GM10847 (cell line): Measurements from ENCODE around the gene MEPCE.

Source experiments
- POLR2A ChIP-seq: IDR thresholded peaks from 2 replicates; pipeline ENCODE4 v1.6.1; 2011; ENCODE audit not compliant: insufficient read length; ENCODE audit errors: extremely low read depth

MEPCE gene

DNA sequence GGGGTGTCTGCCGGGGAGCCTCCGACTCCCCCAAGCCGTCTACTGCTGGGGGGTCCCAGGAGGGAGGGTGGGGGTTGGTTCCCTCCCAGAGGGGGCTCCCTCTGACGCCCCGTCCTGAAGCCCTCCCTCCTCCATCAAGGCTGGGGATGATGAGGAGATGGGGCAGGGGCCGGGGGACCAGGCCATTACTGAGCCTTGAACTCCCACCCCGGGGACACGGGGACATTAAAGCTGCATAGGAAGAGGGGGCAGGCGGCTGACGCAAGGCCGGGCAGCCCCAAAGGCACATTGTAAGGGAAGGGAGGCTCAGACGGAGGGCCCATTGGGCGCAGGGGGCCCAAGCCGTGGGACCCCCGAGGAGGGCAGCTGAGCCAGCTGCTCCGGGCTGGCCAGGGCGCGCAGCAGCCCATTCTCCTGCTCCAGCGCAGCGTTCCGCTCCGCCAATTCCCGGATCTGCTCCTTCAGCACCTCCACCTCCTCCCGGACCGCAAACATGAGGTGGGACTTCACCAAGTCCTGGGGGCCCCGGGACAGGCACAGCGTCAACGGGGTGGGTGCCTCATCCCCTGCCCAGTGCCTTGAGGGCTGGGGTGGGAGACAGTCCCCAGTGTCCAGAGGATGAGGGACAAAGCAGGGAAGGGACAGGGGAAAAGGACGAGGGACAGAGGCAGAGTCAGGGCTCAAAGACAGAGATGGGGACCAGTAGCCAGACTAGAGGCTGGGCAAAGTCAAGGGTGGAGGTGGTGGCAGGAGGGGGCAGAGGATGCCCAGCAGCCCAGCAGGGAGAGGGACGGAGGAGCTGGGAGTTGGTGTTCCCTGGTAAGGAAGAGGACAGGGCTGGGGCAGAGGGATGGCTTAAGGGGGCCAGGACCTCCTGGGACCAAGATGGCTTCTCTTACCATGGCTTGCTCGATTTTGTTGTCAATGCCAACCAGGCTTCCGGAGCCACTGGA lies 37.3 kb downstream of the MEPCE start:
- TF ChIP-seq POLR2A = no peak

DNA sequence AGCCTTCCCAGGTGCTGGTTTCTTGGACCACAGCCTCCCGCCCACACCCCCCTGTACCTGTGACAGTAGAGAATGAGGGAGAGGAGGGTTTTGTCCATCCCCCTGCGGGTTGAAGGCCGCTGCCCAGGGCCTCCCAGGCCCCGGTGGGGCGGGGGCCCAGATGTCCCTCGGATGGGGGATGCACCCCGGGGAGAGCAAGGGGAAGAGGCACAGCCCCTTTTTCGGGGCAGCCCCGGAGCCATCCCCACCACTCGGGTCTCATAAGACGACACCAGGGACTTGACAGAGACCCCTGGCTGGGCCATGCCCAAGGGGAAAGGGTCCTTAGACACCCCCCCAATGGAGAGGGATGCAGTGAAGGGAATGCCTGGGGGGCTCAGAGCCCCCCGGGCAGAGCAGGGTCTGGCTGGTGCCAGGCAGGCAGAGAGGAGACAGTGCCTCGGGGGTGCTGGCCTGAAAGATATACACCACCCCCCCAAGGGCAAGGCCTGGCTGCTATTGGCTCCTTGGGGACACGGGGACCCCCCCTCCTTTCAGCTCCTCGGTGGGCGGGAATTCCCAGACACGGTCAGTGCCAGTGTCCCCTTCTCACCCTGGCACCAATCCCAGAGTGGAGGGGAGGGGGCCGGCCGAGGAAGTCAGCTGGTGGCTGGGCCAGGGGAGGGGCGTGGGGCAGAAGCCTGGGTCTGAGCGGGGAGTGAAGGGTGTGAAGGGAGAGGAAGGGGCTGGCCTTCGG lies 38.2 kb downstream of the MEPCE start:
- no peak for TF ChIP-seq POLR2A

DNA sequence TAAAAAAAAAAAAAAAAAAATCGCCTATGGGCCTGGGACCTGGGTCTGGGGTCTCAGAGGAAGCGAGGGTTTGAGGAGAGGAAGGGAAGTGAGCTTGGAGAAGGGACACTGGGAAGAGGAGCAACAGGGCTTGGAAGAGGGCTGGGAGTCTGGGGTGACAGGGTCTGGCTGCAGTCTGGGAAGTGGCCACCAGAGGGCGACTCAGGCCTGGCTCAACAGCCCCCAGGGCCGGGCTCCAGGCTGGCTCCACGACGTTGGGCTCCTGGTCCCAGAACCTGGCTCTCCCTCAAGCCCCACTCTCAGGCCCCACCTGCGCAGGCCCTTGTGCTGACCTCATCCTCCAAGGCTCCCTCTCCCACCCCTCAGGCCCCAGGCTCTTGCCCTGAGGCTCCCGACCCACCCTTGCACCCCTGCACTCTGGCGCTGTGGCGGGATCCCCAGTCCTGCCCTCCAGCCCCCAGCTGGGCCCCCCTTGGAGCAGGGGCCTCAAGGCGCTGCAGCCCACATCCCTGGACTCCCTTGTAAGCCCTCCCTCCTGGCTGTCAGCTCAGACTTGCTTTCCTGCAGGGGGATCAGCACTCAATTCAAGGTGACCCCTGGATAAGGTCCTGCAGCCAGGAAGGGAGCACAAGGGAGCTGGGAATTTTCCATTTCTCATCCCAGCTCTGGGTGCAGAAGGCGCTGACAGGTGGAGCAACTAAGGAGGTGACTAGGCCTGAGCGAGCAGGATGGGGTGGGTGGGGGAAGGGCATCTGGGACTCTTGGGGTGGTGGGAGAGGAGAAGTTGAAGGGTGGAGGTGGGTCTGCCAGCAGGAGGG lies 39.8 kb downstream of the MEPCE start:
- no peak for TF ChIP-seq POLR2A

DNA sequence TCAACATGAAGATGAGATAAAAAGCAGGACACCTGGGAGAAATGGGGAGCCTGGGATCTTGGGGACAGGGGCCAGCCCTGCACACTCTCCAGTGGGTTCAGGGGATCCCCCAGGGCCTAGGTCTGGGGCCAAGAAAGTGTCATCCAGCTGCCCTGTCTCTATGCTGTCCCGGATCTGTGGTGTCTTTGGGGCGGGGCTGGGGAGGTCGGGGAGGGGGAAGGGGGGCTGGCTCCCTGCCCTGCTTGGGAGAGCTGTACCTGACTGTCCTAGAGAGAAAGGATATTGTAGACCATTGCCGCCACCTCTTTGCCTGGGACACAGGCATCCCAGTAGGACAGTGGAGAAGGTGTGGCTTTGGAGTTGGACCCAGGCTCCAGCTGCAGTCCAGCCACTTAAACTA lies 41.4 kb downstream of the MEPCE start:
- no peak for TF ChIP-seq POLR2A

DNA sequence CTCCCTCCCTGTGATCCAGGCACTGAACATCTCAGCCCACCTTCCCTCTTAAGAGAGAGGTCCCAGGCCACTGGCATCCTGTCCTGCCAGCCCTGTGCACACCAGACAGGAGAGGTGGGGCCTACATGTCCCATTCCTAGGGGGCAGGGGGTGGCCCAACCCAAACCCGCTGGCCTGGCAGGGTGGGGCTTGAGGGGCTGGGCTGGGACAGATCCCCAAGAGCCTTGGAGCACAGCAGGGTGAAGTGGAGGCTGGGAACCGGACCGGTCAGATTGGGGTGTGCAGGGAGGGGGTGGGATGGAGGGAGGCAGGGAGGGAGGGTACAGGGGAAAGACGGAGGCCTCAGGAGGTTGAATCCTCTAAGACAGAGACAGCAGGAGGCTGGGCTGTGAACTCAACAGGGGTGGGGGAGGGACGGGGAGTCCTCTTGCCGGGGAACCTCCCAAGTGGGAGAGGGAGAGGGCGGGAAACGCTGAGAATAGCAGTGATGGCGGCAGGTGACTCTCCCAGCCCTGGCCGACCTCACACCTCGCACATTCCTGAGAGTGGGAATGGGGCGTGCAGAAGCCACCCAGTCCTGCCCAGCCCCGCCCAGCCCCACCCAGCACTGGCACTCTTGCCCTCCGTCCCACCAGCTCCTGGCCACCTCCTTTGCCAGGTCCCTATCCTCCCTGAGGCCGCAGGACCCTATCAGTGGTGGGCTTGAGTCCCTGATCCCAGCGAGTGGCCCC lies 42.7 kb downstream of the MEPCE start:
- no peak for TF ChIP-seq POLR2A

DNA sequence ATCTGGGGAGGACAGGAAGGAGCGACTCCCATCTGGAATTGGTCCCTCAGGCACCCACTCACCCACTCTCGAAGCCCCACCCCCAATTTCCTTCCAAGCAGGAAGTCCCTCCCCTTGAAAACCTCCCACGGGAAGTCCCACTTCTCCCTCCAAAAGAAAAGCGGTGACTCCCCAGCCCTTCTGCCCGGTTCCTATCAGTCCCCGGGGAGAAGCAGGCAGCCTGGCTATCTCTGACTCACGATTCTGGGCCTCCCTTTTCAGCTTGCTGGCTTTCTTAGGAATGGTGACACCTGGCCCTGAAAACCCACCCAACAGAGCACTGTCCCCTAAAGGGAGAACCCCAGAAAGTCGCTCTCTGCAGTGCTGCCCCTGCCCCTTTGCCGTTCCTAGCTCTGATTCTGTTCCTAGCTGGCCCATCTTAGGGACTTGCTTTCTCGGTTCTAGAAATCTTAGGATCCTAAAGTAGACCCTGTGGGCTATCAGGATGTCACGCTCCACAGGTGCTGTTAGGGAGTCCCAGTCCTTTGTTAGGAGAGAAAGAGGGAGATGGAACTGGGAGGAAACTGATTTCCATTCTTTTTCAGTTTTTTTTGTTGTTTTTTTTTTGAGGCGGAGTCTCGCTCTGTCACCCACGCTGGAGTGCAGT lies 43.3 kb downstream of the MEPCE start:
- TF ChIP-seq POLR2A = no peak

DNA sequence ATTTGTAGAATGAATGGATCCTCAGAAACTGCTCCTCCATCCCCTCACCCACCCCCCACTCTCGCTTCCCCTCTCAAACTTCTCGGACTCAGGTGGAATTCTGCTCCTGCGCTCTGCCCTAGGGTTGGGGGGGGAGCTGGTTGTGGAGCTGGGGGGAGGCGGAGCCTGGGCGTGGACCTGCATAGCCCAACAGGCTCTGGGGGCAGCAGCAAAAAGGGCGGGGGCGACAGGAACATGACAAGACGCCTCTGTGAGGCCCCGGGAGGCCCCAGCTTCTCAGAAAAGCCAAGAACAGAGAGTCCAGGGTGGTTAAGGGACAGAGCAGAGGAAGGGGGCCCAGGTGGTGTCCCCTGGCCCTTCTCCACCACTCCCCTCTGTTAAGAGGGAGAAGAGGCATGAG lies 45.9 kb downstream of the MEPCE start:
- no peak for TF ChIP-seq POLR2A

DNA sequence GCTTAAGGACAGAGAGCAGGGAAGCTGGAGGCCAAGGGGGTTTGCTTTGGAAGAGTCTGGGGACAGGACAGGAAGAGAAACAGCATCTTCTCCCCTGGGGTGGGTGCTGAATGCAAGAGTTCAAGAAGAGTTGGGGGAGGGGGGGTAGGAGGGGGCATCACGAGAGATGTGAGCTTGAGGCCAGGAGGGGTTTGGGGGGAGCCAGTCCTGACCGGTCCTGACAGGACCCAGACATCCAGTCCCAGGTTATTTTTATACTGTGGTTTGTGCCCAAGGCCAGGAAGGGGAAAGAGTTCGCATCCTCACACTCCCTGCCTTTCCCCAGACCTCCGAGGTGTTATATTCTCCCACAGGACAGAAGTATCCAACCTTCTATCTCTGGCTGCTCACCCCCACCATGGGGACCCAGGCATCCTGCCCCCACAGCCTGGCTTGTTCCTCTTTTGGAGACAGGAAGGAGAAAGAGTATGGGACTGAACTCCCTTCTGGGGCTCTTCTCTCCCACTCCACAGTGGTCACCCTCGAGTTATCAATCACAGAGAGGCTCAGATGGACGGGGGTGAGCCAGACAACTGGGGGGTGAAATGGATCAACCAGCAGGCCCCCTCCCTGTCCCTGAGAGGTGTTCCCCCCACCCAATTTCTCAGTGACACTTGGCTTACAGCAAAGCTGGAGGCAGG lies 46.6 kb downstream of the MEPCE start:
- TF ChIP-seq POLR2A = no peak

DNA sequence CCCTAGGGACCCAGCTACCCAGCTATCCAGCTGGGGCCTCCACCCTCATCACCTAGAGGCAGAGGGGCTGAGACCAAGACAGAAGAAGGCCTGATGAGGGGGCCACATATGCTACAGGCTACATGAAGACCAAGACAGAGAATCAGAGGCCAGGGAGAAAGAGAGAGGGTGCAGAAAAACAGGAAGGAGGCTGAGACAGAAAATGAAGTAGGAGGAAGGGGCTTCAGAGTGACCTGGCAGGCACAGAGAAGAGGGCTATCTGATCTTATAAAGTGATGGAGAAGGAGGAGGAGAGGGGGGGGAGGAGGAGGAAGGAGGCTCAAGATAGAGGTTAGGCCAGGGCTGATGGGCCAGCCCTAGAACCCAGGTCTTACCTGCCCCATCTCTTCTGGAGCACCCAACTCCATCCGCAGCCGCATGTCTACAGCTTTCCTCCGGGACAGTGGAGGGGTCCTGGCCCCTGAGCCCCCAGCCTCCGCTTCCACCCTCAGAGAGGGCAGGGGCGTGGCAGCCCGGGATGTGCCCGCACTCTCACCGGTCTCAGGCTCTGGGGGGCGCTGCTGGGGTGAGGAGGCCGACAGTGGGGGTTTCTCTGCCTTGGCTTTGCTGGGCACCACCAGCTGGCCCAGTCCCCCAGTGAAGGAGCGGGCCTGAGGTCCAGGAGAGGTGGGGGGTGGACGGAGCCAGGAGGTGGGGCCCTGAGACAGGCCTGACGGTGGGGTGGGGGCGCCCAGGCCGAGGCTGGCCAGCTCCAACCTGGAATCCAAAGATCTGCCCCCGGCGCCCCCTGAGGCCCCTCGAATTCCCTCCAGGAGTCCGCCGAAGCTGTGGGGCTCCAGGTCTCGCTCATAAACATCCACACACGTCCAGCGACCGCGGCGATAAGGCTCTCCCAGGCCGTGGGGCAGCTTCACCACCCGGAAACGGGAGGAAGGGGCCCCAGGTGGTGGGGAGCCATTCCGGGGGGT lies 47.6 kb downstream of the MEPCE start:
- no peak for TF ChIP-seq POLR2A

DNA sequence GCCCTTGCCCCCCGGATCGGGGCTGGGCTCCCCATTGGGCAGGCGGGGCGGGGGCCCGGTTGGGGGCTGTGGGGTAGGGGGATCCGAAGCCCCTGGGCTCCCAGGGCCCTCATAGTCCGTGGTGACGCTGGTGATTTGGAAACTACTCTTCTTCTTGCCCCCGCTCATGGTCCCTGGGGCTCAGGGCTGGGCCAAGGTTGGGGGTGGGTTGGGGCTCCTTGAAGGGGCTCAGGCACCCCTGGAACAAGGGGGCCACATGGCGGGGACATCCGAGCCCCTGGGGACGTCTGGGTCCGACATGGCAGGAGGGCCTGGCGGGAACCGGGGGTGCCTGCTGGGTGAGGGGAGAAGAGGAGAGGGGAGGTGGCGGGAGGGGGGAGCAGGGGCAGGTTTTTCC lies 48.2 kb downstream of the MEPCE start:
- TF ChIP-seq POLR2A = no peak

DNA sequence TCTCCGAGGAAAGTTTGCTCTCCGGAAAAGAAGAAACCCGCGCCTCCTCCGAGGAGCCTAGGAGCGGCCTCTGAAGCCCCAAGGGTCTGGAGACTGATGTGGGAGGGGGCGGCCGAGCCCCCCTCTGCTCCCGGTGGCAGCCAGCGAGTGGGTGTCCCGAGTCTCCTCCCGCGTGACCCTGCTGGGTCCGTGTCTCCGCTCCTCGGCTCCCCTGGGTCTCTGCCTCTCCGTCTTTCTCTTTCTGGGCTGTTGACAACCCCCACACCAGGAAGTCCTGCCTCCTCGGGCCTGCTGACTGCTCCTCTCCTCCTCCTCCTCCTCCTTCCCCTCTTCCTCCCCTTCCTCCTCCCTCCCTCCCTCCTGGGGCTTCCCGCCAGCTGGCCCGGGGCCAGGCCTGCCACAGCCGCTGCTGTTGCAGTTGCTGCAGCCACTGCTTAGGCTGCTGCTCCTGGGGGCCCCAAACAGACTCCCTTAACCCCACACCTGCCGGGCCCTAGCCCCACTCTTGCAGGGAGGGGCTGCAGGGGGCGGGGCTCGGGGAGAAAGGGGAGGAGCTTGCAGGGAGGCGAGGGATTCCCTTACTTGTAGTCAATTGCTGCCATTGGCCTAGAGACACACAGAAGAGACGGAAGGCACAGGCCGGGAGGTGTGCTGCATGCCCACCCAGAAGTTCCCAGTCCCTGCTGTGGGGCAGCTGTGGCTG lies 49.5 kb downstream of the MEPCE start, which contains the start of gene TSC22D4:
TSC22D4 (minus strand) TSS at position 257 of the 703 bp plus-strand sequence. CDS start 1,176 bp downstream, outside the sequence.
- TF ChIP-seq POLR2A = peak; percentile 63

DNA sequence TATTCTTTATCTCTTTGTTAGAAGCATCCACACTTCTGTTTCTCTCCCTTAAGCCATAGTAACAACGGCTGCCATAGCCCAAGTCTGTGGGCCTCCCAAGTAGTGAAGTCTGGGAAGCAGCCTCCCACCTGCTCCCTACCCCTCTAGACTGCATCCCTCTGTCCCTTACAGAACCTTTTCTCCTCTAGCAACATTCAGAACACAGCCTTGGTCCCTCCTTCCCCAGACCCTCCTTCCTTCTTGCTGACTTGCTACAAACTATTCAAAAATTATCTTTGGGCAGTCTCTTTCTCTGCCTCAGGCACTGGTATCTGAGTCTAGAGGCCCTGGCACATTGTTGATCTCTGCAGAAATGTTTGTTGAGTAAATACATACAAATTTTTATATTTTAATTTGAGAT lies 51.8 kb downstream of the MEPCE start:
- TF ChIP-seq POLR2A = no peak
